Right lung (tissue), 5 donors: ENCODE measurements around the gene TTI1. TPM values are rescaled to one million over a fixed set of nuclear protein-coding genes. Genes with fewer than 3 reads are reported as not detected.

Experiments used
- DNase-seq, 2 donors: peaks; one replicate each; pipeline ENCODE4 v3.0.0-alpha.2; 2013
- polyA plus RNA-seq, 5 donors: library from polyadenylated mRNA; unstranded; fragments of 120-200 nt; gene quantifications; one replicate each; pipeline versions ENCODE4 v1.2.1 to v1.2.3, GENCODE V29; 2013; ENCODE audit warnings: inconsistent platforms in 1 of 5, low replicate concordance in 1 of 5; ENCODE audit not compliant: insufficient read length in 5 of 5, insufficient read depth in 1 of 5

The TTI1 gene
- polyA plus RNA-seq, 5 donors = 24.2 to 31.2 (median 29.5) TPM

DNA sequence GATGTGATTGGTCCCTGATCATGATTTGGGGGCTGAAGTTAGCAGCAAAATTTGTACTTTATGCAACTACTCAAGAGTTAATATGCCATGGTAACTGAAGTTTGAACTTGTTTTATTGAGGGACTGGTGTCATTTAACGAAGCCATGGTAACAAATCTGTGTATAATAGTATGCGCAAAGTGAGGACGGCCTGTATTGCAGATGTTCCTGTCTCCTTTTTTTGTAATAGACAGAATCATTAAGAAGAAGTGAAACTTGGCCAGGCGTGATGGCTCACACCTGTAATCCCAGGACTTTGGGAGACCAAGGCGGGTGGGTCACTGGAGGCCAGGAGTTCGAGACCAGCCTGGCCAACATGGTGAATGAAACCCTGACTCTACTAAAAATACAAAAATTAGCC is 22.6 kb upstream of the TTI1 start:
- DNase-seq = no peak

DNA sequence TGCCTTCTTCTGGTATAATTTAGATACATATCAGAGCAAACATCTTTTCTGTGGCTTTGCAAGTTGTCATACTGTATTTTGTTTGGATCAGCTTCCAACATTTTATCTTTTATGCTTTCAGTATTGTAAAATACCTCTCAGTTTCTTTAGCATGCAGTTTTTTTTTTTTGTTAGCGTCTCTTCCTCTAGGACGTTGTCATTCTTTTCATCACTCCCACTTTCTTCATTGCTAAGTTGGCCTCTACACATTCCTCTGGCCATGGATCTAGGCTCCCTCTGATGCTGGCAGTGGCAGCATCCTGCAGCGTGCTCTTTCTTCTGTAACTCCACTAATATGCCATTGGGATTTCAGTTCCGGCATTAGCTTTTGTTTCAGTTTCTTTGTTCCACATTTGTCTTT is 22.0 kb upstream of the TTI1 start:
- no peak for DNase-seq

DNA sequence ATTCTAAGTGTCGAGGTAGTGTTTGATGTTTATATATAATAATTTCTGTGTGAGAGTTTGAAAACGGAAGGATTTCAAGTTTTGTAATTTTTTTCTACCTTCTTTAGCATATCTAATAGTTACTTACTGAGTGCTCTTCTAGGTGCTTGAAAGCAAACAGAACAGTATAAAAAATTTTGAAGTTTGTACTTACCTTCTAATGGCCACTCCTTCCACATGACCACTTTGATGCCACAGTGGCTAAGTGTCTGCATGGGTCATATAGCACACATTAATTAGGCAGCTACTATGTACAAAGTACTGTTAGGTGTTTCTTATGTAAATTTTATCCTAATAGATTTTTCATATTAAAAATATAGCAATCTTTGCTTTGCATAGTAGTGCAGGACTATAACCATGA is 21.4 kb upstream of the TTI1 start:
- DNase-seq = no peak

DNA sequence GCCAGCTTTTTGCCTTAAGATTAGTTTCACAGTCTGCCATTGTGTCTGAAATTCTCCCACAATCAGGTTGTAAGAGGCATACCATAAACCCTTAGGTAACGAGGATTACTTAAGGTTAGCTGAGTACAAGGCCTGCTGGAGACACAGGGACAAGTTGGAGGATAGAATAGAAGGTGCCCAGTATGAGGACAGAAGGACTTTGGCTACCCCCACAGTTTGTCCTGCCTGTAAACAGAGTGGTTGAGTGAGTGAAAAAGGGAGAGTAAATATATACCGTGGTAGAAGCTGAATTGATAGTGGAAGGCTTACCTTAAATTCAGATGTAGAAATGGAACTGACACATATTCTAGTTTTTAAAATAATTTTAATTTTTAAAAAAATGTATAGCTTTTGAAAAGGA is 19.6 kb upstream of the TTI1 start:
- no peak for DNase-seq

DNA sequence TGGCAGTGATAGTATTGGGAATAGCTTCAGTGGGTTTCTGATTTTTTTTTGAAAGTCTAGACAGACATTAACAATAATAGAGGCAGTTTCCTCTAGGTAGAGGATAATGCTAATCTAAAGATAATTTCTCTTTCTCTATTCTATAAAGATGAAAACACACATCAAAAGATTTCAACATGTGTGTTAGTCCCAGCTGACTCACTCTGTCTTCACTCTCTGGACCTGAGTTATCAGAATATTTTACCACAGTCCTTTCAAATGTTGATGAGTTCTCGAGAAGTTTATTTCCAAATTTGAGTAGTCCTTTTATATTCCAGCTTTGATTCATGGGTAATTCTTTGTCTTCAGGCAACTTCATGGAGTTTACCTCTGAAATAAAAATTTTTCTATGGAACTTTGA is 17.4 kb upstream of the TTI1 start:
- no peak for DNase-seq

DNA sequence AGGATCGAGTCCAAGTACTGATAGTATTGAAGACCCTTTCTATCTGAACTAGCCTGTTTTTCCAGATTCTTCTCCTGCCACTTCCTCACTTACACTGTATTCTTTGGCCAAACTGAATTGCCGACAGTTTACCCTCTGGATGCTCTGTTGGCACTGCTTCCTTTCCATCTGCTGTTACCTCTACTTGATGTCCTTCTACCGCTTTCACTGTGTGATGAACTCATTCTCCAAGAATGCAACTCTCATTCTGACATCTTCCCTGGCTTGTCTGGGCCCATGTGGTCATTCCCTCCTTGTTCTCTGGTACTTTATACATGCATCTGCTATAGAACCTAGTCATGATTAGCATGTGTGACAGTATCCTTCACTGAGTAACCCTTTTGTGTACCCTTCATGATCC is 16.5 kb upstream of the TTI1 start:
- DNase-seq = no peak

DNA sequence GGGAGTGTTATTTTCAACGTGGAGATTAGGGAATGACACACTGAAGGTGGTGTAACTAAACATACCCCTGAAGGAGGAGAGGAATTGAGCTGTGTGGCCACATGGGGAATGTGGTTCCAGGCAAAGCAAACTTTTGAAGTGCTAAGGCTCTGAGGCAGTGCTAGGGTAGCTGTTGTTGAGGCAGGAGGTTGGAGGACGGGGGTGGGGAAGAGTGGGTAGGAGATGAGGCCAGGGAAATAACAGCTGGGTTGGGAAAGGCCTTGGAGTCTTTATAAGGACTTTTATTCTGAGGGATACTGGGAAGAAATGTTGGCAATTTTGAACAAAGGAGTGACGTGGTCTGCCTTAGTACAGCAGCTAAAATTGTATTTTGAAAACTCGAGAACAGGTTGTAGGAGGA is 13.3 kb upstream of the TTI1 start:
- DNase-seq = no peak

DNA sequence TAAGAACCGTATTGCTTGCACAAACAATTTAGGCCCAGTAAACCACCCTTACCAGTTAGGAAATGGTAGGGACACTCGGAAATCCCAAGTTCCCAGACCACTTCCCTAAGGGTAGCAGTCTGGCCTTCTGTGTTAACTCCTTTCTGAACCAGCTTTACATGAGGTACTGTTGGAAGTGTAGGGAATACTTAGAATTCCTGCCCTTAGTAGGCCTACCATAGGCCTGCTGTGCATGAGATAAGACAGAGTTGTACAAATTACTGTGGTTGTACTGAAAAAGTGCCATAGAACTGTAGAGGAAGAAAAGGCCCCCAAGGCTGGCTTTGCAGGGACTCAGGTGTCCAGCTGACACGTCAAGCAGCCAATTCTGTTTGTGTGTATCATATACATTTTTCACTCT is 11.4 kb upstream of the TTI1 start:
- no peak for DNase-seq

DNA sequence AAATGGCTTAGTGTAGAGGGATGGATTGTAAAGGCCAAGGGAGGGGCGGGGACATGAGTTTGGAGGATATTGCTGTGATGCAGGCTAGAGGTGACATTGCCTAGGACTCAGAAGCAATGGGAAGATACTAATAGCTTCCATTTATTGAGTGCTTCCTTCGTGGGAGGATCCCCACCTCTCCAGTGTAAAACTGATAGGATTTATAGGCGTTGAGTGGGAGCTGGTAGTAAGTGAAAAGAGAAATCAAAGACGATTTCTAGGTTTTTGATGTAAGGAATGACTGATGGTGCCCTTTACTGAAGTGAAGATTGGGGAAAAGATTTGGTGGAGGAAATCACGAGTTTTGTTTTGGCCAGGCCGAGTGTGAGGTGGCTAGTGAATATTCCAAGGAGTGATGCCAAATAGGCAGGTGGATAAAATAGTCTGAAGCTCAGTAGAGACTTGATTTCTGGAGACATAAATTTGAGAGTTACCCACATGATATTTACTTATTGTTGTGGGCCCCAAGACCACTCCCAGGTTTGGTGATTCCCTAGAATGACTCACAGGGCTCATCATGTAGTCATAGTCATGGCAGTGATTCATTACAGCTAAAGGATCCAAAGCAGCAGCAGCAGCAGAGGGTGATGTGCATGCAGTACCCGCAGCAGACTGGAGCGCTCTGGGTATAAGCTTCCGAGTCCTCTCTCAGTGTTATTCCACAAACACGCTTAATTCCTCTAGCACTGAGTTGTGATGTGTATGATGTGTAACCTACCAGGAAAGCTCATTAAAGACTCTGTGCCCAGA is 10.4 kb upstream of the TTI1 start:
- DNase-seq = no peak

DNA sequence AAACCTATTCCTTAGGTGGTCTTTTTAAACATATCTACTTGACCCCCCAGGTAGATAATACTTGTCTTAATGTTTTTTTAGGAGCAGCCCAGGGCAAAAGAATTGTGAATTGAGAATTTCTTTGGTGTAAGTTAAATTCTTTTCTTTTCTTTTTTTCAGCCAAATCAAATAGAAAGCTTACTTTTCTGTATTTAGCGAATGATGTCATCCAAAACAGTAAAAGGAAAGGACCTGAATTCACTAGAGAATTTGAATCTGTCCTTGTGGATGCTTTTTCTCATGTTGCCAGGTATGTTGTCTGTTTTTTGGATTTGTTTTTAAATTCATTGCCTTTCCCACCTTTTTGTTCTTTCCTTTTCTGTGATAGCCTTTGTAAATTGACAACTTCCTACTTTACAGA is 7.0 kb upstream of the TTI1 start:
- no peak for DNase-seq

DNA sequence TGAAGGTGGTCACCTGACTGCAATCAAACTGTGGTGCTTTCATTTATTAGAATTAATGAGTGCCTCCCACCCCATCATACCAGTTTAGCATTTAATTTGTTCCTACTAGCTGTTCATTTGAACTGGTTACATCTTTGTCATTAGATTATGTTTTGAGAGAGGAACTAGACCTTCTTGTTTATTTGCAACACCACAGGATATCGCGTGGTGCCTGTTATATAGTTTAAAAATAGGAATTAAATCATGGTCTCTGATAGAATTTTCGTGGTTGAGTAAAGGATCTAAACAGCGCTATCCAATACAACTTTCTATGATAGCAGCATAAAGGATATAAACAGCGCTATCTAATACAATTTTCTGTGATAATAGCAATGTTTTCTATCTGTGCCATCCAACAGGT is 3.1 kb upstream of the TTI1 start:
- no peak for DNase-seq

DNA sequence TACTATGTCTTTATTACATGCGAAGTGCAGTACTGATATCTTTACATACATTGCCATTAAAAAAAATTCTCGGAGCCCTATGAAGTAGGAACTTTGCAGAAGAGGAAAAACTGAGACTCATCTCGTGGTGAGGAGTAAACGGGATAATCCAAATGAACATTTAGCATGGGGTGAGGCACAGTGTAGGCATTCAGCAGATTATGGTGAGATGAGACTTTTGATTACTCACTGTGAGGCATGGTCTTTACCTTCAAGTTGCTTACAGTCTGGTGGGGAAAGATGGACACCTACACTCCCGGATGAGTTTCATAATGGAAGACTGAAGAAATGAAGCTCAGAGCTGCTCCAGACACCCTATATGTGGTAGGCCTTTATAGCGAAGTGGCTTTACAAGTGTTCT is 1.7 kb upstream of the TTI1 start:
- DNase-seq = no peak

DNA sequence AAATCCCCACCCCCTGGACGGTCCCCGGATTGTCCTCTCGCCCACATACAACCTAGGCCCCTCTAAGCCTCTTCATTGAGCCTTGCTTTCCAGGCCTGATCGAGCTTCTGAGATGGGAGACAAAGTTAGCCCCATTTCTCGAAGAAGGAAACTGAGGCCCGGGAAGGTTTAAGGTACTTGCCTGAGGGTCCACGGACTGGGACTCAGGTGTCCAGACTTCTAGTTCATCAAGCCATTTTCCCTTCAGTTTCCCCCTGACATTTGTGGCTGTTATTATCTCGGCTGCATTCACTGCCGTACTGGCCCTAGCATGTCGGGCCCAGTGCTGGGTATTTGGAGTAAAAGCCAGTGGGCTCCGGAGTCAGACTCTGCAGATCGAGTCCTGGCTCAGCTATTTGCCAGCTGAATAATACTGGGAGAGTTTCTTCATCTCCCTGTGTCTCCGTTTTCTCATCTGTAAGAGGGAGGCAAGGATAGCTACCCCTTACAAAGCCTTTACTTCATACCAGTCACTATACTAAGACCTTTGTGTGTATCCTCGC is 923 bp upstream of the TTI1 start:
- DNase-seq = no peak

DNA sequence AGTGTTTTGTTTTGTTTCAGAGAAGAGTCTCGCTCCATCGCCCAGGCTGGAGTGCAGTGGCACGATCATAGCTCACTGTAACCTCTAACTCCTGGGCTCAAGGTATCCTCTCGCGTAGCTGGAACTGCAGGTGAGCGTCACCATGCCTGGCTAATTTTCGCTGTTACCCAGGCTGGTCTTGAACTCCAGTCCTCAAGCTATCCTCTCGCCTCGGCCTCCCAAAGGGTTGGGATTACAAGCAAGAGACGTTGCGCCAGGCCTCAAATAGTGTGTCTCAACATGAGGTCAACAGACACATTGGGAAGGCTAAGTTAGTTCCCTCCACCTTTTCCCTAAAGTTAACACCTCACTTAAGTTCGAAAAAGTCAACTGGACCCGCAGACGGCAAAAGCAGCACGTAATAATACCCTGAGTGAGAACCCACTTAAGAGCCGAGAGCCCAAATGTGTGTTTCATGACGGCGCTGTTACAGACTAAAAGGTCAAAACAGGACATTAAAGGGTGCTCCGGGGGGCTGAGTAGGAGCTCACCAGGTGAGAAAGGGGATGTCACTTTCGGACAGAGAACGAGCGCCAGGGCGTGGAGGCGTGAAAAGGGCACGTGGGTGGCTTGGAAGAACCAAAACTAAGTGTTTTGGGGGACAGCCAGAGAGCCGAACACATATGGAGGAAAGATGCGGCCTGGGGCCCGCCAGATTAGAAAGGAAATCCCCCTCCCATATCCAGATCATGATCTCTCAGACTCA is 499 bp downstream of the TTI1 start:
- no peak for DNase-seq

DNA sequence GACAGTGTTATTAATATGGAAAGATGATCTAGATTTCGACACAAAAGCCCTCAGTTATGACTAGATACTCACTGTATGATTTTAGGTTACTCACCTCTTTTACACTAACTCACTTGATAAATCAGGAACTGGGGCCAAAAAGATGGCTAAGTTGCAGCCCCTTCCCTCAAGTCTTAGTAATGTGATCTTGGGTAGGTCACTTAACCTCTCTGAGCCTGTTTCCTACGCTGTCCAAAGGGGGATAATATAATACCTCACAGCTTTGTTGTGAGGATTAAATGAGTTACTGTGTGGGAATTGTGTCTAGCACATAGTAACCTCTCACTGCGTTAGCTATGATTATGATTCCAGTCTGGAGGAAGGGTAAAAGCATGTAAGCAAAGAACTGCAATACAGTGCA is 1.3 kb downstream of the TTI1 start:
- no peak for DNase-seq

DNA sequence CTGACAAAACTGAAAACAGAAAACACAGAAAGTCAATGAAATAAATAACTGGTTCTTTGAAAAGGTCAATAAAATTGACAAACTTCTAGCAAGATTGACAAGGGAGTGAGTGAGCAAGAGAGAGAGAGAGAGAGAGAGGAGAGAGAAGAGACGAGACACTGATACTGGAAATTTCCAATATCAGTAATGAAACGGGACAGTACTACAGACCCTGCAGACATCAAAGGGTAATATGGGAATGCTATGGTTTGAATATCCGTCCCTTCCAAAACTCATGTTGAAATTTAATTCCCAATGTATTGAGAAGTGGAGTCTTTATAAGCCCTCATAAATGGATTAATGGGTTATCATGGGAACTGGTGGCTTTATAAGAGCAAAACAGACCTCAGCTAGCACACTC is 3.8 kb downstream of the TTI1 start:
- DNase-seq = no peak

DNA sequence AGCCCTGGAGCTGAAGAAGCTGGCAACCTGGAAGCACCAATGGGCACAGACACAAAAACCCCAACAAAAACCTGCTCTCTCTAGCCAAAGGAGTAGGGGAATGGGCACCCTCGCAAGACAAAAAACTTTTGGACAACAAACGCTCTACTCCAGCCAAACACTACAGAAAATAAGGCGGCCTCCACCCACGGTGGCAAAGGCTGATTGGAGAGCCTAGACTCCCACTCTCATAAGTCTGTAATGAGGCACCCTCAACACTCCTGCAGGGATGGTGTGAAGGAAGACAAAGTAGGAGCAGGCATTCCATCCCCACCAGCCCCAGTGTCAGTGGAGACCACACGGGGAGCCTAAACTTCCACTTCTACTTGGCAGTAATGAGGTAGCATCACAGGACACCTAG is 8.8 kb downstream of the TTI1 start:
- DNase-seq = no peak

DNA sequence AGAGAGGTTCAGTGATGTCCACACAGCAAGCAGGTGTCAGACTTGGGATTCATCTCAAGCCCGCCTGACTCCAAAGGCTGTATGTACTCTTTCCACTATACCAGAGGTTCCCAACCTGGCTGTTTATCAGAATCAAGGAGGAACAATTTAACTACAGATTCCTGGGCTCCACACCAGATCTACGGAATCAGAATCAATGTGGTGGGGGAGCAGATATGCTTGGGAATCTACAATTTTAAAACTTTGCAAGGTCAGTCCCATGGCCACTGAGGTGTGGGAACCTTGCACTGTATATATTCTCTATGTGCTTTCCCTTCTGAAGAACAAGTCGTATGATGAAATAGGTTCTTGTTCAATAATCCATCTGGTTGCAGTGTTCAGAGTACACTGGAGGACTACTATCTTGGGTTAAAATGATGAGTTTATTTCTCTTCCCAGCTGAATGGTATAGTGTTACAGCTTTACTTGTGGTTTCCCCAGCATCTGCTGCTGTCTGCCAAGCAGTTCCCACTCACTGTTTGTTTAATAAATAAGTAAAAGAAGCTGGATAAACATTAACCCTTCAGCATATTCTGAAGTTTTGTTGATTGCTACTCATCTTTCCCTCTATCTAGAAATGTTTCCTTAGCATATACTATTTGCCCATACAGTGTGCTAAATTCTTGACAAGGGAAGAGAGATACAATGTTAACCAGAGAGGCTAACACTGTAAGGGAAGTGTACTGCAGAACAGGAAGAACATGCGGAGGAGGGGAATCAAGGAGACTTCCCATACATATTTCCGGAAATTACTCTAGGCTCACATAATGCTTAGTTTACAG is 9.9 kb downstream of the TTI1 start:
- peak; percentile 55 to 60 for DNase-seq

DNA sequence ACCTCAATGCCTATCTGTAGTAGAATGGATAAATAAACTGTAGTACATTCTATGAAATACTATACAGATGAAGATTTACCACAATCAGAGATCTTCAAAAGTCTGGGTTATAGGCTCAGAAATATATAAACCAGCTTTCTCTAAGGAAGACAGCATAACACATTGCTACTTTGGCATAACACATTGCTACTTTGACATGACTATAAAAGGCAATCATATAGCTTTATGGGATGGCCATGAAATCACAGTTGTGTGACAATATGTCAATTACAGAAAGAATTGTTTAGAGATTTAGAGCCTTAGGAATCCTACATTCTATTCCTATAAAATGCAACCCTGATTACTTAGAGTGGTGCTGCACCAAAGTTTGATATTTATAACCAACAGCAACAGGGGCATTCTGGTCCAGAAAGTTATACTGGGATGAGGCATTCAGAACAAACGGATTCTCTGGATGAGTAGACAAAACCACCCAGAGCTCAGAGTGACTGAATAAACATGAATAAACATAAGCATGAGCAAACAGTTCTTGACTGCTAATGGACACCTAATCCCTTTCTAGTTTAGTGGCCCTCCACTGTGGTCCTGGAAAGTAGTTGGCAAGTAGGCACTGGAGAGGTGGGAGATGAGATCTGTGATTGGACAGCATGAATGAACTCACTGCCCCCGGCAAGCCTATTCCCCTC is 12.0 kb downstream of the TTI1 start:
- DNase-seq = no peak

DNA sequence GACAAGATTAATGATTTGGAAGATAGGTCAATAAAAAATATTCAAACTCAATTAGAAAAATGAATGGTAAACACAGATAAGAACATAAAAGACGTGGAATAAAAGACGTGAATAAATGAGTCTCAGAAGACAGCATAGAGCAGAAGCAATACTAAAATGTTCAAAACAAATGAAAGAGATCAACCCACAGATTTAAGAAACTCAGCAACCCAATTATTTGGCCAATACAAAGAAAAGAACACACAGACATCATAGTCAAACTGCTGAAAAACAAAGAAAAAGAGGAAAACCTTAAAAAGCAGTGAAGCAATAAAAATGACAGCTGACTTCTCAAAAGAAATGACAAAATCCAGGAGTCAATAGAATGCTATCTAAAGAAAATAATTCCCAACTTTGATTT is 14.9 kb downstream of the TTI1 start:
- no peak for DNase-seq

DNA sequence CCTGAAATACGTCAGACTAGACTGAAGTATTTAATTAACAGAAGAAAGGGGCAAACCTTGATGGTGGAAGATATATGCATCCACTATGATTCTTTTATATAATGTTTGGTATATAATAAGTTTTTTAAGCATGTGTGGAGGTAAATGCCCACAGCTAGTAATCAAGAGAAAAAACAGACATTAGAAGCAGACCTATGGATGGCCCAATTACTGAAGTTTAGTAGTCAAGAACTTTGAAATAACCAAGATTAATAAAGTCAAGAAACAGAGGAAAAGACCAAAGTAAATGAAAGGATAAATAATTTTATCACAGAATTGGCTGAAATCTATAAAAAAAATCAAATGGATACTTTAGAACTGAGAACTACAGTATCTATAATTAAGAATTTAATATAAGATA is 15.3 kb downstream of the TTI1 start:
- no peak for DNase-seq

DNA sequence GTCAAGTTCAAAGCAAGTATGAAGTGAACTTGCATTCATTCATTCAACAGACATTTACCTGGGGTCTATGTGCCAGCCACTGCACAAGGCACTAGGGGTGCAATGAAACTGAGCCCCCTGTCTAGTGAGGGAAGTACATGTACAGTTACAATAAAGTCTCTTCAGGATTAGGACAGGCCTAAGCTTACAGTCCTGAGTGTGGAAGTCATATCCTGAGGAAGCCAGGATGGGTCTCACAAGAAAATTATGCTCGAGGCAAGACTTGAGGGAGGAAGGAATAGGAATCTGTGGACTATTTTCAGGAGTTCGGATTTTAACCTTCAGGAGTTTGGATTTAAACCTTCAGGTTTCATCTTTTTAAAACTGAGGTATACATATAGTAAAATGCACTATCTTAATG is 19.4 kb downstream of the TTI1 start:
- DNase-seq = no peak
